Fibroblast of the aortic adventitia (primary cell): Measurements from ENCODE around the gene KDM1A. TPM values are rescaled to one million over a fixed set of nuclear protein-coding genes. Genes with fewer than 3 reads are reported as not detected.

Experiments used
- DNase-seq: peaks from one replicate; pipeline ENCODE4 v3.0.0-alpha.2; 2010; ENCODE audit warnings: low read depth
- H3K4me3 ChIP-seq: 2 replicates; pipeline ENCODE4 v1.5.1; 2011; ENCODE audit warnings: low read depth, mild to moderate bottlenecking, control low read depth, low read length, moderate library complexity
- CTCF ChIP-seq: IDR thresholded peaks from 2 replicates; pipeline ENCODE4 v1.5.1; 2011; ENCODE audit warnings: mild to moderate bottlenecking, low read length, control low read depth, inconsistent platforms; ENCODE audit not compliant: insufficient read depth
- total RNA-seq: library from RNA; depleted of rRNA; stranded (reverse); fragments of >200 nt; gene quantifications from 2 replicates; pipeline ENCODE4 v1.2.3, GENCODE V29; 2012; ENCODE audit warnings: low replicate concordance

Gene KDM1A
- total RNA-seq, 1 donor = 60.3 TPM

GRCh38 chr1:23110391-23110790 lies 91.1 kb downstream of the KDM1A start:
- DNase-seq = no peak
- no peak for TF ChIP-seq CTCF
- no peak overlapping the region for H3K4me3 ChIP-seq

- no peak overlapping the region for H3K4me3 ChIP-seq
- peak; percentile 8 for DNase-seq
- no peak for TF ChIP-seq CTCF
These were observed 92.6 kb downstream of the KDM1A start for GRCh38 chr1:23111600-23112535.

- peak; percentile 44 for DNase-seq
- TF ChIP-seq CTCF = no peak
- H3K4me3 ChIP-seq = no peak overlapping the region
These were observed 95.3 kb downstream of the KDM1A start for GRCh38 chr1:23114424-23115079.

GRCh38 chr1:23116216-23116836 lies 97.1 kb downstream of the KDM1A start:
- no peak overlapping the region for H3K4me3 ChIP-seq
- no peak for DNase-seq
- TF ChIP-seq CTCF = no peak

- no peak for DNase-seq
- no peak overlapping the region for H3K4me3 ChIP-seq
- no peak for TF ChIP-seq CTCF
These were observed 97.8 kb downstream of the KDM1A start for GRCh38 chr1:23116921-23117699.

GRCh38 chr1:23118407-23118806 lies 99.1 kb downstream of the KDM1A start:
- TF ChIP-seq CTCF = no peak
- no peak for DNase-seq
- no peak overlapping the region for H3K4me3 ChIP-seq
